ENCODE measurements around the gene ATP2C2.

GRCh38 chr16:84498859-84499620 lies 130.7 kb downstream of the ATP2C2 start:
- TF ChIP-seq ZNF211 (tag by site-specific recombination; IDR thresholded peaks at IDR 0.05; ENCODE audit: low read depth) (no peak), ZNF148 (tag by site-specific recombination; IDR thresholded peaks at IDR 0.05; ENCODE audit: borderline replicate concordance) (no peak), ZEB2 (tag by site-specific recombination; IDR thresholded peaks at IDR 0.05) (no peak), CTCF (tag by site-specific recombination; IDR thresholded peaks at IDR 0.05) (no peak), ZNF114 (tag by site-specific recombination; IDR thresholded peaks at IDR 0.05) (no peak), ZNF629 (tag by site-specific recombination; IDR thresholded peaks at IDR 0.05) (no peak), KLF9 (tag by site-specific recombination; IDR thresholded peaks at IDR 0.05; ENCODE audit: low read depth) (no peak), ZNF558 (tag by site-specific recombination; IDR thresholded peaks at IDR 0.05) (no peak), SP3 (tag by site-specific recombination; IDR thresholded peaks at IDR 0.05) (no peak), ZNF449 (tag by site-specific recombination; IDR thresholded peaks at IDR 0.05) (no peak)
- TF ChIP-seq, protein P1, sequence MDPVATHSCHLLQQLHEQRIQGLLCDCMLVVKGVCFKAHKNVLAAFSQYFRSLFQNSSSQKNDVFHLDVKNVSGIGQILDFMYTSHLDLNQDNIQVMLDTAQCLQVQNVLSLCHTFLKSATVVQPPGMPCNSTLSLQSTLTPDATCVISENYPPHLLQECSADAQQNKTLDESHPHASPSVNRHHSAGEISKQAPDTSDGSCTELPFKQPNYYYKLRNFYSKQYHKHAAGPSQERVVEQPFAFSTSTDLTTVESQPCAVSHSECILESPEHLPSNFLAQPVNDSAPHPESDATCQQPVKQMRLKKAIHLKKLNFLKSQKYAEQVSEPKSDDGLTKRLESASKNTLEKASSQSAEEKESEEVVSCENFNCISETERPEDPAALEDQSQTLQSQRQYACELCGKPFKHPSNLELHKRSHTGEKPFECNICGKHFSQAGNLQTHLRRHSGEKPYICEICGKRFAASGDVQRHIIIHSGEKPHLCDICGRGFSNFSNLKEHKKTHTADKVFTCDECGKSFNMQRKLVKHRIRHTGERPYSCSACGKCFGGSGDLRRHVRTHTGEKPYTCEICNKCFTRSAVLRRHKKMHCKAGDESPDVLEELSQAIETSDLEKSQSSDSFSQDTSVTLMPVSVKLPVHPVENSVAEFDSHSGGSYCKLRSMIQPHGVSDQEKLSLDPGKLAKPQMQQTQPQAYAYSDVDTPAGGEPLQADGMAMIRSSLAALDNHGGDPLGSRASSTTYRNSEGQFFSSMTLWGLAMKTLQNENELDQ (tag by site-specific recombination; IDR thresholded peaks at IDR 0.05; ENCODE audit: low read depth), result no peak

All from HEK293 (cell line).